GM12874 (cell line): ENCODE data around the gene KDM4C.

Experiments used
- CTCF ChIP-seq: IDR thresholded peaks from 2 replicates; pipeline ENCODE4 v1.5.1; 2011; ENCODE audit warnings: low read depth, mild to moderate bottlenecking, control low read depth, low read length, moderate library complexity; ENCODE audit not compliant: insufficient read depth

Gene KDM4C

GRCh38 chr9:7104625-7105024 is 346.9 kb downstream of the KDM4C start:
- TF ChIP-seq CTCF: no peak

DNA sequence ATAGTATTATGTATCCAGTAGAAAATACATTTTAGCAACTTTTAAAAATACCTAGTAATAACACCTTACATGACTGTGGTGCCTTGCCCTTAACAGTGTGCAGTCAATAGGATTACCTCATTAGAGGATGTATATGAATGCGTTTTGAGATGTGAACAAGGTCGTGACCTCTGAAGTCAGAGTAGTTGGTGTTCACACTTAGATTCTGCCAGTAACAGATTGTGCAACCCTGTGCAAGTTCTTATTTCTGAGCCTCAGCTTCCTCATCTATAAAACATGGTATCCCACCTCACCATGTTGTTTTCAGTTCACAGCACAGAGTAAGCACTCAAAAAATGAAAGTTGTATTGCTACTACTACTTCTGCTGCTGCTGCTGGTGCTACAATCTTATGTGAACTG is 347.3 kb downstream of the KDM4C start:
- no peak for TF ChIP-seq CTCF

DNA sequence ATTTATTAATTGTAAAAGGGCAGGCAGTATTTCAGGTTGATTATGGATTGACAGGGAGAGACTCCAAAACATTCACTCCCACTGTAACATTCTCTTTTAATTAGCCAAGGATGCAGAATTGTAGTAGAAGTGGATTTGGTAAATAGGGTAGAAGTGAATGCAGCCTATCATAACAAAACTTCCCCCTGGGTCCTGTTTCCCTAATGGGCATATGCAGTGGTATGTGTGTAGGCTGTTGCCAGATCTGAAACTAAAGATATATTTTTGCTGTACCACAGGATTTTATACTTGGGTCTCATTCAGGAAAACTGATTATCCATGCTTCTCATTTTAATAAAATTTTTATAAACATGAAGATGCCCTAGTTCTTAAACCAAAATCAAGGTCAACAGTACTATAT is 351.2 kb downstream of the KDM4C start:
- no peak for TF ChIP-seq CTCF

DNA sequence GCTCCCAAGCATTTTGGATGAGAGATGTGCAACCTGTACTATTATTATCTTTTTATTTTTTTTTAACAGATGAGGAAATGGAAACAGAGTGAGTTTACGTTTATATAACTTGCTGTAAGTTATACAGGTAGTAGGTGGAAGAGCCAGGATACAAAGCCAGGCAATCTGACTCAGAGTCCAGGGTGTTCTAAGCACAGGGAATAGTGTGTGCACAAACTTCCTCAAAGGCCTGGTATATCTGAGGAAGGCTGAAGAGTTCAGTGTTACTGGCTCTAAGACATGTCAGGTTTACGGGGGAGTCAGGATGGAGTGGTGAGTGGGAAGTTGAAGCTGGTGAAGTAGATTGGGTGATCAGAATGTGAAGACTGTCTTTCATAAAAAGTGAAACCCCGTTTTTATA is 353.6 kb downstream of the KDM4C start:
- no peak for TF ChIP-seq CTCF

DNA sequence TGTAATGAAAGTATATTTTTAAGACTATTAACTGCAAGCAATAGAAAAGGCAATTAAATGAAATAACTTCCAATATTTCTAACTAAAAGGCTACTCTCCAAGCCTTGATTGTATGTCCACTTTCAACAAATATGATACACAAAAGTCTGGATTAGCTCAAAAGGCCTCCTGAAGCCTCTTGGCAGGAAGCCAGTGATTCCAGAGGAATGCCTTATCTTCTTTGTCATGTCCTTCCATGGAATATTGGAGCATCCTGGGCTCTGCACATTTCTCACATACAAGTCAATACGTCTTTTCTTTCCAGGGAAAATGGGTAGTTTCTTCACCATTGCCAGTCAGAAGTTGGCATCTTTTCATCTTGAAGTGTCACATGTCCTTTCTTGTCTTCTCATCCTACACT is 357.8 kb downstream of the KDM4C start:
- no peak for TF ChIP-seq CTCF

DNA sequence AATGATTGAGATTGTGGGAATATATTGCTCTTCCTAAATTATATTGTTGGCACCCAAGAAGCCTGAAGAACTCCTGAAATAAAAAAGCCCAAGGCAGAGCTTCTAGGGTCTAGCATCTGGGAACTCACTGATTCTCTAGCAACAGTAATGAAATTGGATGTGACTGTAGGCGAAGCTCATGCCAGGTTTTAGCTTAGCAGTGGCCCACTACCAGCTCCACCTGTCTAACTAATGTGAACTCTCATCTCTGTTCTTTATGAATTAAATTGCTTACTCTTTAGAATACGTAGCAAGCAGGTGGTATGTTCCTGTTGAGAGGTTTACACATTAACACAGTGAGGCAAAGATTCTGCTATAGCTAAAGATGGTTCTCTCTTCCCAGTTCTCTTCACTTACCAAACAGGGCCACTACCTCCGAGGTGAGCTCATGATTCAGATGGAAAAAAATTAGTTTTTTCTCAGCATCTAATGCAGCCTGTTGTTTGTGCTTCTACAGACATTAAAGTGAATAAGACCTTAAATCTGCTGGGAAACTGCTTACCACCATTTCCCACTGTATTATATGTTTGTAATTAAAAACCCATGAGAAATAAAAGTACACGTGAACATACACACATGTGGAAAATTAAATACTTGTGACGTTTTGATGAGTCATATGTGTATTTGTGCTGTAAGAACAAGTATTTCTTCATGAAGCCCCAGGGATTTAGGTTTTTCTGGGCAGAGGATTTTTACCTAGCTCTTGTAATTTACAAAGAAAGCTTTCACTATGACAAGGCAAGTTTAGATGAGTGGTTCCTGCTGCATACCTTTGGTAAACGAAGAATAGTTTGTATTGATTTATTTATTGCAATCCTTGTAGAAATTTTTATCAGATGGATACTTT is 360.1 kb downstream of the KDM4C start:
- no peak for TF ChIP-seq CTCF

- no peak for TF ChIP-seq CTCF
These were observed 360.9 kb downstream of the KDM4C start for GRCh38 chr9:7118633-7119032.

GRCh38 chr9:7119612-7120011 is 361.8 kb downstream of the KDM4C start:
- TF ChIP-seq CTCF: no peak
